ENCODE results near the gene ARHGAP32. TPM values are rescaled to one million over a fixed set of nuclear protein-coding genes. Genes with fewer than 3 reads are reported as not detected.

Gene ARHGAP32
- total and polyA plus RNA-seq, 8 donors = 15.2 to 19.8 (median 17.1) TPM

GRCh38 chr11:129117595-129118350, 74.4 kb downstream of the ARHGAP32 start:
- ATAC-seq = peak; percentile 87
- peak; percentile 62 to 91 for TF ChIP-seq CTCF (IDR thresholded peaks at IDR 0.05)
- Histone ChIP-seq H3K27me3 (no peaks in the 10 kb centered on the region), H3K36me3 (no peaks in the 10 kb centered on the region), H3K9me3 (no peaks in the 10 kb centered on the region), H3K4me3 (no peak overlapping the region), H3K4me1 (no peaks in the 10 kb centered on the region), H3K27ac (no peak overlapping the region)
- intact Hi-C loops (cut with DNase I) = loop anchor here in 1 of 2 donors (5.0 kb wide), 1 partner anchor 215 kb away; no protein-coding TSS in a partner anchor
- peak in 2 of 4 donors; percentile 53 to 74 for DNase-seq

GRCh38 chr11:129115652-129116586, 76.2 kb downstream of the ARHGAP32 start:
- no peak for DNase-seq
- ATAC-seq = no peak
- no peaks in the 10 kb centered on the region for H3K27me3 ChIP-seq
- H3K36me3 ChIP-seq = no peaks in the 10 kb centered on the region
- no peak for TF ChIP-seq CTCF (IDR thresholded peaks at IDR 0.05)
- no peak overlapping the region for H3K4me3 ChIP-seq
- intact Hi-C loops (cut with DNase I) = loop anchor here in 1 of 2 donors (5.0 kb wide), 1 partner anchor 216 kb away; no protein-coding TSS in a partner anchor
- H3K27ac ChIP-seq = no peak overlapping the region
- H3K9me3 ChIP-seq = no peaks in the 10 kb centered on the region
- no peaks in the 10 kb centered on the region for H3K4me1 ChIP-seq

- intact Hi-C loops (cut with DNase I) = no loop called here
- peaks cover 0 to 26% of the 10 kb centered on the region in 2 donors for H3K9me3 ChIP-seq
- no peak for ATAC-seq
- no peaks in the 10 kb centered on the region for H3K36me3 ChIP-seq
- TF ChIP-seq CTCF (IDR thresholded peaks at IDR 0.05) = no peak
- H3K4me1 ChIP-seq = no peaks in the 10 kb centered on the region
- no peaks in the 10 kb centered on the region for H3K27me3 ChIP-seq
- H3K27ac ChIP-seq = no peak overlapping the region
- no peak for DNase-seq
- no peak overlapping the region for H3K4me3 ChIP-seq
These were observed 82.4 kb downstream of the ARHGAP32 start for GRCh38 chr11:129109701-129110100.

- TF ChIP-seq CTCF (IDR thresholded peaks at IDR 0.05) = no peak
- Histone ChIP-seq H3K4me3 (no peak overlapping the region), H3K4me1 (no peaks in the 10 kb centered on the region), H3K27ac (no peak overlapping the region), H3K9me3 (peaks cover 0 to 31% of the 10 kb centered on the region in 2 donors), H3K36me3 (no peaks in the 10 kb centered on the region), H3K27me3 (no peaks in the 10 kb centered on the region)
- DNase-seq (no peak), ATAC-seq (no peak)
- intact Hi-C loops (cut with DNase I) = no loop called here
These were observed 85.3 kb downstream of the ARHGAP32 start for GRCh38 chr11:129106788-129107187.

GRCh38 chr11:129102756-129103155, 89.4 kb downstream of the ARHGAP32 start:
- TF ChIP-seq CTCF (IDR thresholded peaks at IDR 0.05) = no peak
- H3K36me3 ChIP-seq = no peaks in the 10 kb centered on the region
- DNase-seq (no peak), ATAC-seq (no peak)
- H3K9me3 ChIP-seq = peaks cover 0 to 44% of the 10 kb centered on the region in 2 donors
- H3K27me3 ChIP-seq = no peaks in the 10 kb centered on the region
- H3K4me1 ChIP-seq = no peaks in the 10 kb centered on the region
- no peak overlapping the region for H3K27ac ChIP-seq
- intact Hi-C loops (cut with DNase I) = no loop called here
- H3K4me3 ChIP-seq = no peak overlapping the region
